NAMALWA (cell line): Measurements from ENCODE around the gene EIF4EBP2.
A peak's percentile ranks its signal among the peaks of the same experiment; 100 is the strongest.

Experiments
- DNase-seq: peaks from one replicate; pipeline ENCODE4 v3.0.0-alpha.2; 2015; ENCODE audit warnings: low spot score

EIF4EBP2 gene

GRCh38 chr10:70461397-70462348 is 57.7 kb downstream of the EIF4EBP2 start:
- peak; percentile 49 for DNase-seq

- DNase-seq = no peak
Measured at GRCh38 chr10:70462349-70462984, 58.5 kb downstream of the EIF4EBP2 start.

GRCh38 chr10:70465278-70465677 is 61.3 kb downstream of the EIF4EBP2 start:
- DNase-seq = no peak

DNA sequence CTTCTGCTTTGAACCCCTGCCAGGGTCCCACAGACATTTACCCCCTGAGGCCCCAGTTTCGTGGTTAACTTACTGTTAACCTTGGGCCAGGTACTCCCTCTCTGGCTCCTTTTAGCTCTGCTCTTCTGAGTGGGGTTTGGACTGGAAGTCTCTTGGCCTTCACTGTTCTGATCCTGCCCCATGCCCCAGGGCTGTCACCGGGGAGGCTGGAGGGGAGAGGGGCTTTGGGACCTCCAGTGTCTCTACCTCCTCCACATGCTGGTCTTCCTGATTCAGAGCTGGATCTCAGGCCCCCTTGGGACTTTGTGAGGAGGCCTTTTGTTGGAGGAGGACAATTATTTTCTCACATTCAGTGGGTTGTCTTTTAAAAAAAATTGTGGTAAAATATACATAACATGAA is 61.9 kb downstream of the EIF4EBP2 start:
- no peak for DNase-seq

GRCh38 chr10:70466951-70467350 is 63.0 kb downstream of the EIF4EBP2 start:
- DNase-seq = no peak

DNA sequence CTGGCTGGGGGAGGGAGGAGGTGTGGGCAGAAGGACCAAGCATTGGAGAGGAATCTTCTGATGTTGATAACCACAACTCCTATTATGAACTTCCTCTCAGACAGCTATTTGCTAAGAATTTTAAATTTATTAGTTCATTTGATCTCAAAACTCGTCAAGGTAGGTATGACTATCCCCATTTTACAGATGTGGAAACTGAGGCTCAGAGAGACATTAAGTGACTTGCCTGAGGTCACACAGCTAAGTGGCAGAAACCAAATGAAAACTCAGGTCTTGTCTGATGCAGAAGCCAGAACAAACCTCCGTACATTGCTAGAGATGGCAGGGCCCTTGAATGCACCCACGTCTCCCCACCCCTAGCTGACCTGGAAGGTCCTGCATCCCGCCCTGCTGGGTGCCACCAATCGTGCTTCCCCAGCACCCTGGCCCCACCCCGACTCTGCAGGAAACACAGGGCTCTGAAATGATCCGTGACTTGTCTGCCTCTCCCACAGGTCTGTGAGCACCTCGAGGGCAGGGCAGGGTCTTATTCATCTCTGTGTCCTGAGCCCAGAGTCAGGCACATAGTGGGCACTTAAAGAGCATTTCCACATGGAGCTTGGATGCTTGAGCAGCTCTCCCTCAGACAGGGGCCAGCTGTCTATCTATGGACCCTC is 69.0 kb downstream of the EIF4EBP2 start:
- DNase-seq = no peak

GRCh38 chr10:70474780-70475179 is 70.8 kb downstream of the EIF4EBP2 start:
- no peak for DNase-seq

DNA sequence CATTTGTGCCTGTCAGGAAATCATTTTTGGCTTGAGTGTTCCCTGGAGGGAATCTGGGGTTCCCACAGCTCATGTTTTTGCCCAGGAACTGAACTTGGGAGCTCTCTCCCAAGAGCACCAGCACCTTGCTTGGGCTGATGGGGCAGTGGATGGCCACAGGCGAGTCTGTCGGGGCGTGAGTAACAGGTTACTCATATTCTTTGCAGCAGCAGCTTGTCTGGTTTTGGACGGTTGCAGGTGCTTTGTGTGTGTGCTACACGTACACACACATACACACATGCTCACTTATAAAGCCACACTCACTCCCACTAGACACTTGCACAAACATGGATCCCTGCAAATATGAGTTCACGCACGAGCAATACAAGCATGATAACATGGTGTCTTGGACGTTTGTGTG is 71.7 kb downstream of the EIF4EBP2 start:
- no peak for DNase-seq

GRCh38 chr10:70476249-70477035 is 72.5 kb downstream of the EIF4EBP2 start:
- DNase-seq = no peak

GRCh38 chr10:70477661-70478162 is 73.8 kb downstream of the EIF4EBP2 start:
- peak; percentile 35 for DNase-seq
